Activated T-helper 17 cell treated with anti-CD3 and anti-CD28 coated beads, Interleukin-2, amount 50 U/mL, for 72 hours (primary cell): ENCODE results near the gene BCO2. TPM values are rescaled to one million over a fixed set of nuclear protein-coding genes. Genes with fewer than 3 reads are reported as not detected.

Experiments used
- ATAC-seq: fragments of 150-1000 bp; cut with Tn5 transposase; replicated peaks from 2 replicates; pipeline ENCODE4 v1.10.0; 2021; ENCODE audit warnings: mild to moderate bottlenecking, moderate library complexity
- H3K27ac Mint-ChIP-seq: one replicate; pipeline ENCODE4 v1.8.0; 2022; ENCODE audit warnings: mixed read lengths
- H3K27me3 Mint-ChIP-seq: one replicate; pipeline ENCODE4 v1.8.0; 2022; ENCODE audit warnings: mixed read lengths
- H3K36me3 Mint-ChIP-seq: one replicate; pipeline ENCODE4 v1.8.0; 2022; ENCODE audit warnings: low read depth, mild to moderate bottlenecking, mixed read lengths
- H3K4me1 Mint-ChIP-seq: one replicate; pipeline ENCODE4 v1.8.0; 2022; ENCODE audit warnings: mixed read lengths
- H3K4me3 Mint-ChIP-seq: one replicate; pipeline ENCODE4 v1.8.0; 2022; ENCODE audit warnings: mild to moderate bottlenecking, mixed read lengths
- H3K9me3 Mint-ChIP-seq: one replicate; pipeline ENCODE4 v1.8.0; 2022; ENCODE audit warnings: mixed read lengths
- total RNA-seq, 2 donors: library from RNA; stranded (reverse); gene quantifications; one replicate each; pipeline ENCODE4 v1.2.3, GENCODE V29; 2022

Gene BCO2
- total RNA-seq, 2 donors from 2014 or later: 2.4 to 5.0 TPM

GRCh38 chr11:112268406-112268805 lies 93.1 kb downstream of the BCO2 start:
- ATAC-seq: no peak
- H3K4me3 Mint-ChIP-seq: no peak overlapping the region
- no peaks in the 10 kb centered on the region for H3K36me3 Mint-ChIP-seq
- no peaks in the 10 kb centered on the region for H3K9me3 Mint-ChIP-seq
- H3K4me1 Mint-ChIP-seq: no peaks in the 10 kb centered on the region
- no peak overlapping the region for H3K27ac Mint-ChIP-seq
- H3K27me3 Mint-ChIP-seq: no peaks in the 10 kb centered on the region

Other genes with a start within 250 kb of the BCO2 start
- gene DIXDC1, start 238.2 kb upstream of the BCO2 start, total RNA-seq: 10 to 100 TPM; 11.3 to 27.4 TPM
- gene DLAT, start 150.1 kb upstream of the BCO2 start, total RNA-seq: 10 to 100 TPM; 27.4 to 49.1 TPM
- gene PIH1D2, start 101.5 kb upstream of the BCO2 start, total RNA-seq: under 1 TPM; 0.54 to 0.87 TPM
- gene NKAPD1, start 101.2 kb upstream of the BCO2 start, total RNA-seq: 10 to 100 TPM; 19.7 to 20.2 TPM
- 10 to 100 TPM; 26.6 to 42.6 TPM for gene TIMM8B, start 88.8 kb upstream of the BCO2 start, total RNA-seq
- 100 to 1,000 TPM in 1 of 2 donors, 10 to 100 TPM in 1; 75.4 to 101 TPM for gene SDHD, start 88.6 kb upstream of the BCO2 start, total RNA-seq
- not detected for gene IL18, start 11.4 kb upstream of the BCO2 start, total RNA-seq
- under 1 TPM; 0.24 to 0.99 TPM for gene TEX12, start 8.1 kb upstream of the BCO2 start, total RNA-seq
- gene PTS, start 50.9 kb downstream of the BCO2 start, total RNA-seq: 10 to 100 TPM; 24.1 to 31.0 TPM
- gene PLET1, start 85.3 kb downstream of the BCO2 start, total RNA-seq: not detected